ENCODE results near the gene ASCC3.

DNA sequence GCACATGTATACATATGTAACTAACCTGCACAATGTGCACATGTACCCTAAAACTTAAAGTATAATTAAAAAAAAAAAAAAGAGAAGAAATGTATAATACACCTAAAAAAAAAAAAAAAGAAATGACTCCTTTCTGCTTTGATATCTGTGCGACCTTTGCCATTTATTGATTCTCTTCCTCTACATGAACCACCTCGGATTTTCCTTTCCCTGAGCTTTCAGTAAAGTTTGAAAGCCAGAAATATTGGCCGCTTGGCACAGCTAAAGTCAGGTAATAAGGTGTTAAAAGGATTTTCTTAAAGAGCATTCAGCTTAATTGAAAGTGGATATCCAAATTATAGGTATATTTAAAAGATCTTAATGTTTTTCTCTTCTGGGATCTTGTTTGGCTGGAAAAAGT lies 12.6 kb upstream of the ASCC3 start:
- TF ChIP-seq POLR2A (IDR thresholded peaks at IDR 0.05; ENCODE audit: low read length) (no peak), GATA1 (IDR thresholded peaks at IDR 0.05; ENCODE audit: low read depth, low read length) (no peak)

All from erythroblast (primary cell).